A549 treated with RU486 at 1 μM for 4 hours (cell line): ENCODE data around the gene TBCK. TPM values are rescaled to one million over a fixed set of nuclear protein-coding genes. Genes with fewer than 3 reads are reported as not detected.

Source experiments
- total RNA-seq: library from RNA; stranded (reverse); fragments of 200-300 nt; extraction: Qiagen RNA extraction; gene quantifications from 5 replicates; pipeline ENCODE4 v1.2.3, GENCODE V29; 2022; ENCODE audit warnings: low read depth

TBCK gene
- 1.8 to 2.4 TPM (median 2.4 TPM) in 5 replicates for total RNA-seq

GRCh38 chr4:106315968-106316772 is at the start of gene TBCK, which contains the start of gene AIMP1:
Gene TBCK, minus strand, starts transcription at chr4:106316209. Its CDS starts 7,249 bp downstream, at chr4:106308960.
Gene AIMP1, plus strand, starts transcription at chr4:106316550. Its CDS starts 8,460 bp downstream, at chr4:106325010.

Other genes with a start within 250 kb of the TBCK start
- 39.7 to 48.3 TPM (median 44.7 TPM) in 5 replicates for gene AIMP1, start 341 bp upstream of the TBCK start, total RNA-seq
- gene GIMD1, start 52.6 kb upstream of the TBCK start, total RNA-seq, result not detected in 5 replicates